H1 (cell line): ENCODE results near the gene POLG. TPM values are rescaled to one million over a fixed set of nuclear protein-coding genes. Genes with fewer than 3 reads are reported as not detected.

Experiments
- CTCF ChIA-PET: fragments of 300-600 bp; sonication (Branson Sonifier 250); formaldehyde crosslinking; loops from one replicate; lab custom pipeline; 2021; ENCODE audit not compliant: partially characterized antibody; lab: Charles Lee
- POLR2A ChIA-PET: fragments of 300-600 bp; sonication (Branson Sonifier 250); formaldehyde crosslinking; loops from one replicate; lab custom pipeline; 2021; ENCODE audit warnings: inconsistent platforms; ENCODE audit not compliant: partially characterized antibody; lab: Charles Lee
- DNase-seq, 2 experiments: peaks; one replicate each; pipeline versions ENCODE4 v3.0.0 to v3.0.0-alpha.2; 2010 to 2022; ENCODE audit warnings: low spot score in 2 of 2, low read depth in 1 of 2, mixed read lengths in 1 of 2
- FAIRE-seq: peaks from 2 replicates; lab custom pipeline; 2011; peaks lifted over from hg19 to GRCh38; lab: Jason Lieb, UNC
- H2AFZ ChIP-seq: 2 replicates; pipeline ENCODE4 v1.8.1; 2012; ENCODE audit warnings: low read length, inconsistent platforms
- H2AK5ac ChIP-seq: 2 replicates; pipeline ENCODE4 v1.6.1; 2013; ENCODE audit warnings: low read depth, low read length
- H2BK120ac ChIP-seq: replicated peaks from 2 replicates; pipeline ENCODE3; 2013; ENCODE audit warnings: low read depth, low read length, inconsistent platforms
- H2BK12ac ChIP-seq: 2 replicates; pipeline ENCODE4 v1.6.1; 2013; ENCODE audit warnings: low read depth, low read length
- H2BK15ac ChIP-seq: 2 replicates; pipeline ENCODE4 v1.6.1; 2013; ENCODE audit warnings: low read length
- H2BK20ac ChIP-seq: 2 replicates; pipeline ENCODE4 v1.6.1; 2013; ENCODE audit warnings: low read length
- H2BK5ac ChIP-seq: 2 replicates; pipeline ENCODE4 v1.6.1; 2013; ENCODE audit warnings: low read depth, low read length
- H3K14ac ChIP-seq: 2 replicates; pipeline ENCODE4 v1.6.1; 2013; ENCODE audit warnings: inconsistent platforms; ENCODE audit not compliant: insufficient read length
- H3K18ac ChIP-seq: 2 replicates; pipeline ENCODE4 v1.6.1; 2013; ENCODE audit warnings: low read length; ENCODE audit errors: extremely low read depth
- H3K23ac ChIP-seq: 2 replicates; pipeline ENCODE4 v1.6.1; 2013; ENCODE audit warnings: inconsistent platforms; ENCODE audit not compliant: insufficient read length
- H3K23me2 ChIP-seq: 2 replicates; pipeline ENCODE4 v1.6.1; 2013; ENCODE audit warnings: low read depth, low read length
- H3K27ac ChIP-seq: 2 replicates; pipeline ENCODE4 v1.6.1; 2011; ENCODE audit warnings: low read depth, low read length, inconsistent platforms
- H3K27me3 ChIP-seq, 4 experiments: replicated peaks in 1 of 4; 1 replicate in 1 of 4; 2 replicates in 3 of 4; pipeline versions ENCODE4 v1.6.1 to v1.8.1; 2011 to 2013; ENCODE audit warnings: low read length in 3 of 4, mild to moderate bottlenecking in 3 of 4, inconsistent platforms in 2 of 4, mixed read lengths in 2 of 4, moderate library complexity in 1 of 4; ENCODE audit not compliant: control insufficient read depth in 3 of 4, insufficient read depth in 3 of 4; ENCODE audit errors: extremely low read depth in 1 of 4
- H3K36me3 ChIP-seq, 4 experiments: 2 replicates each; pipeline versions ENCODE4 v1.6.1 to v1.8.1; 2011 to 2013; ENCODE audit warnings: mild to moderate bottlenecking in 4 of 4, low read length in 3 of 4, moderate library complexity in 2 of 4, control low read depth in 1 of 4, inconsistent platforms in 1 of 4; ENCODE audit not compliant: insufficient read depth in 4 of 4, control insufficient read depth in 2 of 4
- H3K4ac ChIP-seq: replicated peaks from 2 replicates; pipeline ENCODE3; 2013; ENCODE audit warnings: low read length, low read depth, mixed read lengths, inconsistent platforms; ENCODE audit not compliant: insufficient read length
- H3K4me1 ChIP-seq, 4 experiments: replicated peaks in 1 of 4; 1 replicate in 1 of 4; 2 replicates in 3 of 4; pipeline versions ENCODE4 v1.6.1 to v1.8.1; 2011 to 2013; ENCODE audit warnings: low read length in 3 of 4, inconsistent platforms in 2 of 4, mixed read lengths in 1 of 4; ENCODE audit not compliant: insufficient read depth in 4 of 4, control insufficient read depth in 3 of 4
- H3K4me2 ChIP-seq, 2 experiments: 2 replicates each; pipeline versions ENCODE4 v1.6.1 to v1.8.1; 2011 to 2013; ENCODE audit warnings: low read depth in 2 of 2, low read length in 2 of 2, control low read depth in 1 of 2, inconsistent platforms in 1 of 2, mild to moderate bottlenecking in 1 of 2; ENCODE audit not compliant: insufficient read depth in 1 of 2
- H3K4me3 ChIP-seq, 4 experiments: fragments of 200-600, 300-600 bp in 1 of 4; sonication (generic), shearing (Covaris generic), sonication (Bioruptor Twin) in 1 of 4; 2 replicates each; pipeline versions ENCODE4 v1.5.1 to v1.8.1; 2011 to 2016; ENCODE audit warnings: low read length in 4 of 4, low read depth in 3 of 4, control low read depth in 2 of 4, inconsistent platforms in 2 of 4, mild to moderate bottlenecking in 2 of 4, mixed read lengths in 1 of 4, moderate library complexity in 1 of 4; ENCODE audit not compliant: insufficient read depth in 2 of 4; ENCODE audit errors: extremely low read depth in 1 of 4
- H3K56ac ChIP-seq: replicated peaks from 2 replicates; pipeline ENCODE3; 2013; ENCODE audit warnings: low read depth, mild to moderate bottlenecking, mixed read lengths, low read length, inconsistent platforms; ENCODE audit not compliant: insufficient read length
- H3K79me1 ChIP-seq: 2 replicates; pipeline ENCODE4 v1.6.1; 2013; ENCODE audit warnings: low read depth, low read length, control low read depth
- H3K79me2 ChIP-seq, 2 experiments: 2 replicates each; pipeline versions ENCODE4 v1.6.1 to v1.8.1; 2012 to 2013; ENCODE audit warnings: low read length in 2 of 2, mild to moderate bottlenecking in 2 of 2, inconsistent platforms in 1 of 2; ENCODE audit not compliant: insufficient read depth in 2 of 2, control insufficient read depth in 1 of 2
- H3K9ac ChIP-seq, 4 experiments: replicated peaks in 1 of 4; 1 replicate in 1 of 4; 2 replicates in 3 of 4; pipeline versions ENCODE4 v1.6.1 to v1.8.1; 2011 to 2013; ENCODE audit warnings: low read depth in 3 of 4, low read length in 3 of 4, control low read depth in 2 of 4, mild to moderate bottlenecking in 2 of 4, moderate library complexity in 2 of 4, inconsistent platforms in 1 of 4; ENCODE audit errors: extremely low read depth in 1 of 4
- H3K9me3 ChIP-seq, 2 experiments: 2 replicates each; pipeline versions ENCODE4 v1.6.1 to v1.8.1; 2012 to 2013; ENCODE audit warnings: mild to moderate bottlenecking in 2 of 2, moderate library complexity in 2 of 2, control low read depth in 1 of 2, inconsistent platforms in 1 of 2, low read depth in 1 of 2, low read length in 1 of 2, mixed read lengths in 1 of 2; ENCODE audit not compliant: insufficient read depth in 2 of 2
- H4K20me1 ChIP-seq, 2 experiments: replicated peaks in 1 of 2; 2 replicates each; pipeline versions ENCODE3 to v1.8.1; 2011 to 2013; ENCODE audit warnings: inconsistent platforms in 2 of 2, low read length in 2 of 2, mild to moderate bottlenecking in 1 of 2; ENCODE audit not compliant: insufficient read depth in 2 of 2, control insufficient read depth in 1 of 2
- H4K5ac ChIP-seq: 2 replicates; pipeline ENCODE4 v1.6.1; 2013; ENCODE audit warnings: low read length, low read depth, mixed read lengths, inconsistent platforms; ENCODE audit not compliant: insufficient read length
- H4K8ac ChIP-seq: 2 replicates; pipeline ENCODE4 v1.8.0; 2013; ENCODE audit warnings: mild to moderate bottlenecking, moderate library complexity, low read length, inconsistent platforms; ENCODE audit not compliant: insufficient read depth; ENCODE audit errors: extremely low read depth
- H4K91ac ChIP-seq: replicated peaks from 2 replicates; pipeline ENCODE3; 2013; ENCODE audit warnings: low read length, mixed read lengths, inconsistent platforms; ENCODE audit not compliant: insufficient read length
- BRCA1 ChIP-seq: IDR thresholded peaks from 2 replicates; pipeline ENCODE4 v1.6.1; 2012; ENCODE audit warnings: low read depth, low read length, improper control_type of control experiment
- EP300 ChIP-seq, 2 experiments: IDR thresholded peaks; 1 replicate in 1 of 2; 2 replicates in 1 of 2; pipeline ENCODE4 v1.6.1; 2011 to 2012; ENCODE audit warnings: low read depth in 2 of 2, low read length in 2 of 2, mild to moderate bottlenecking in 2 of 2, borderline replicate concordance in 1 of 2, inconsistent platforms in 1 of 2, moderate library complexity in 1 of 2
- MAFK ChIP-seq: IDR thresholded peaks from 2 replicates; pipeline ENCODE4 v1.6.1; 2012; ENCODE audit warnings: low read depth, mild to moderate bottlenecking, improper control_type of control experiment, low read length
- POLR2AphosphoS5 ChIP-seq: IDR thresholded peaks from 2 replicates; pipeline ENCODE4 v1.6.1; 2011; ENCODE audit warnings: low read depth, low read length
- RBBP5 ChIP-seq: IDR thresholded peaks from 2 replicates; pipeline ENCODE4 v1.7.1; 2012; ENCODE audit warnings: low read depth, mild to moderate bottlenecking, inconsistent platforms, low read length, moderate library complexity, borderline replicate concordance
- RNF2 ChIP-seq: fragments of 200-900, 300-1000 bp; sonication (generic); IDR thresholded peaks from 2 replicates; pipeline ENCODE4 v1.7.1; 2016; ENCODE audit warnings: borderline replicate concordance, low read depth, mild to moderate bottlenecking, antibody characterized with exemption, low read length; ENCODE audit not compliant: poor library complexity, severe bottlenecking; ENCODE audit errors: missing control alignments
- SP2 ChIP-seq: IDR thresholded peaks from 2 replicates; pipeline ENCODE4 v1.6.1; 2012; ENCODE audit warnings: mild to moderate bottlenecking, low read length, inconsistent platforms
- SRF ChIP-seq: IDR thresholded peaks from 2 replicates; pipeline ENCODE4 v1.6.1; 2011; ENCODE audit warnings: mild to moderate bottlenecking, low read depth, low read length, moderate library complexity
- TAF1 ChIP-seq: IDR thresholded peaks from 2 replicates; pipeline ENCODE4 v1.6.1; 2011; ENCODE audit warnings: mild to moderate bottlenecking, low read depth, low read length
- TAF7 ChIP-seq: optimal IDR thresholded peaks from 2 replicates; pipeline ENCODE3; 2011; ENCODE audit warnings: low read depth, mild to moderate bottlenecking, inconsistent platforms, low read length, moderate library complexity, borderline replicate concordance
- WGBS, 2 experiments: shearing (Covaris generic) in 1 of 2; methylation state at CpG; one replicate each; pipeline versions ENCODE4 v1.1.6 to v1.1.7; 2013 to 2015; ENCODE audit warnings: low lambda C conversion rate in 2 of 2, mixed read lengths in 2 of 2, inconsistent platforms in 1 of 2, low coverage in 1 of 2, missing lambda C conversion rate in 1 of 2; ENCODE audit not compliant: insufficient replicate concordance in 2 of 2, insufficient coverage in 1 of 2, insufficient read length in 1 of 2; ENCODE audit errors: extremely low coverage in 1 of 2, missing lambda C conversion rate in 1 of 2; 5-methylcytosine and 5-hydroxymethylcytosine counted together
- polyA plus RNA-seq, 7 experiments: library from polyadenylated mRNA; depleted of rRNA in 3 of 7; stranded (reverse) in 5 of 7; unstranded in 2 of 7; fragments of >200 nt in 5 of 7; fragments of 200-250 nt in 2 of 7; gene quantifications; 1 replicate in 5 of 7; 2 replicates in 1 of 7; 4 replicates in 1 of 7; pipeline versions ENCODE4 v1.2.1 to v1.2.3, GENCODE V29; 2011 to 2013; ENCODE audit warnings: missing spikeins in 2 of 7, mixed read lengths in 2 of 7
- total RNA-seq: library from RNA; stranded (reverse); fragmentation: NEBNext Ultra II Directional; extraction: Animal tissue kit (Norgen Biotek cat#: 25700); gene quantifications from 2 replicates; pipeline ENCODE4 v1.2.1, GENCODE V29; 2021
- TF ChIP-seq, protein P1 (sequence below): IDR thresholded peaks from 2 replicates; pipeline ENCODE4 v1.6.1; 2012; ENCODE audit warnings: low read length, inconsistent platforms

Gene POLG
- total and polyA plus RNA-seq, 2 of the 8 experiments (the other 6 are each of a cell fraction or from before 2014, with no cell fraction given) = 14.8 to 52.3 TPM

DNA sequence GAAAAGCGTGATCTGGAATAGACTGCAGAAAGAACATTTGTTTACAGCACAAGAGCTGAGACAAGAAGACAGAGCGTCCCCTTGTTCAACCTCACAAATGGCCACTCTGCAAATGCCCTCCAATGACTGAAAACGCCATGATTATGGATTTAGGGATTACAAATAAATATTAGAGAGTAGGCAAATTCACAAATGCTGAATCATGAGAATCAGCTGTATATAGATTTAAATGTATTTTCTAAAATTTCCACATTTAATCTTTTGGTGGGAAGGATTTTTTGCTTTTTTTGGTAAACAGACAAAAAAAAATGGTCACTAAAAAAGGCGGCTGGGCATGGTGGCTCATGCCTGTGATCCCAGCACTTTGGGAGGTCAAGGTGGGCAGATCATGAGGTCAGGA is 10.6 kb upstream of the POLG start:
- Histone ChIP-seq H3K27ac (no peak overlapping the region), H3K9me3 (no peaks in the 10 kb centered on the region), H3K36me3 (no peaks in the 10 kb centered on the region), H4K5ac (no peak overlapping the region), H3K14ac (no peak overlapping the region), H3K9ac (no peak overlapping the region), H3K4me2 (no peak overlapping the region), H3K27me3 (peaks cover 0 to 4% (median 2%) of the 10 kb centered on the region in 4 experiments; a peak in 2 of 7 replicates), H4K20me1 (no peaks in the 10 kb centered on the region), H4K91ac (no peak overlapping the region), H3K18ac (no peak overlapping the region), H3K4me1 (peaks cover 0 to 10% (median 6%) of the 10 kb centered on the region in 4 experiments; a peak in 5 of 7 replicates), H3K56ac (no peak overlapping the region), H3K23ac (no peak overlapping the region), H2BK5ac (no peak overlapping the region), H2BK12ac (no peak overlapping the region), H3K4me3 (no peak overlapping the region), H4K8ac (no peak overlapping the region), H2BK15ac (no peak overlapping the region), H2AFZ (no peak overlapping the region), H2BK120ac (no peak overlapping the region), H2AK5ac (no peak overlapping the region), H3K79me2 (no peaks in the 10 kb centered on the region), H3K23me2 (0 out of 2 replicates have a peak, but pooled peaks cover 2% of the 10 kb centered on the region), H3K79me1 (no peaks in the 10 kb centered on the region), H3K4ac (no peak overlapping the region), H2BK20ac (no peak overlapping the region)
- TF ChIP-seq TAF1 = no peak
- no peak for TF ChIP-seq TAF7
- TF ChIP-seq SP2 = no peak
- no peak for TF ChIP-seq BRCA1
- no peak for TF ChIP-seq POLR2AphosphoS5
- TF ChIP-seq RBBP5 = no peak
- TF ChIP-seq, protein P1, sequence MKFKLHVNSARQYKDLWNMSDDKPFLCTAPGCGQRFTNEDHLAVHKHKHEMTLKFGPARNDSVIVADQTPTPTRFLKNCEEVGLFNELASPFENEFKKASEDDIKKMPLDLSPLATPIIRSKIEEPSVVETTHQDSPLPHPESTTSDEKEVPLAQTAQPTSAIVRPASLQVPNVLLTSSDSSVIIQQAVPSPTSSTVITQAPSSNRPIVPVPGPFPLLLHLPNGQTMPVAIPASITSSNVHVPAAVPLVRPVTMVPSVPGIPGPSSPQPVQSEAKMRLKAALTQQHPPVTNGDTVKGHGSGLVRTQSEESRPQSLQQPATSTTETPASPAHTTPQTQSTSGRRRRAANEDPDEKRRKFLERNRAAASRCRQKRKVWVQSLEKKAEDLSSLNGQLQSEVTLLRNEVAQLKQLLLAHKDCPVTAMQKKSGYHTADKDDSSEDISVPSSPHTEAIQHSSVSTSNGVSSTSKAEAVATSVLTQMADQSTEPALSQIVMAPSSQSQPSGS = no peak
- TF ChIP-seq EP300 (IDR thresholded peaks at IDR 0.05; ENCODE audit: borderline replicate concordance in 1 of 2, low read depth in 2 of 2, low read length in 2 of 2) = no peak
- no peak for TF ChIP-seq MAFK
- TF ChIP-seq SRF = no peak
- TF ChIP-seq RNF2 = no peak
- WGBS, 2 experiments = 86% methylated on average over 4 of the region's 4 CpGs; no CpG with 5 or more reads in 1 of the 2 experiments
- ChIA-PET POLR2A (interaction anchor here (0.6 to 1.2 kb wide), 2 partner anchors 18 to 67 kb away, joined by 3 to 4 read pairs; no protein-coding TSS in a partner anchor), CTCF (interaction anchor here (0.7 to 8.6 kb wide), 14 partner anchors 12 to 144 kb away, joined by 3 to 125 read pairs (median 4); partner anchors contain the start of genes FANCI and POLG)
- FAIRE-seq = no peak
- no peak for DNase-seq
